ENCODE measurements around the gene UXS1. TPM values are rescaled to one million over a fixed set of nuclear protein-coding genes. Genes with fewer than 3 reads are reported as not detected.
A peak's percentile ranks its signal among the peaks of the same experiment; 100 is the strongest.

The UXS1 gene
- polyA plus RNA-seq, 3 donors from 2014 or later, result 41.9 to 62.3 (median 47.5) TPM

DNA sequence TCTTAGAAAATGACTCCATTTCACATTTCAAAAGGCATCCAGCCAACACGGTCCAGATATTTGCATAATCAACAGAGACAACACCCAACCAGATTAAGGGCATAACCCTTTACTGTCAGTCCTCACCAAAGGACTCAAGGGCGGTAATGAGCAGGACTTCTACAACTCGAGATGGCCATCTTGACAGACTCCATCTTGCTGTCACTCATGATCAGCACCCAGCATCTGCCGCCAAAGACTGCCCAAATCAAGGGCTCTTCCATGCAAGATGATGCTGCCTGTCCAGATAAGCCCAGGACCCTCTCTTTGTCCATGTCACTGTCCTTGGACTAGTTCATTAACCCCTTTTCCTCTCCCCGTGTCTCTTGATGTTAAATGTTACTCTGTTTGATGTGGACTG lies 77.9 kb downstream of the UXS1 start:
- Mint-ChIP-seq H3K27ac (no peak overlapping the region), H3K9me3 (no peaks in the 10 kb centered on the region), H3K27me3 (ENCODE audit: low read depth in 3 of 3) (no peaks in the 10 kb centered on the region), H3K36me3 (peaks cover 4 to 12% (median 5%) of the 10 kb centered on the region in 3 donors), H3K4me1 (peaks cover 9 to 27% of the 10 kb centered on the region in 2 donors), H3K4me3 (no peak overlapping the region)
- no peak for DNase-seq

DNA sequence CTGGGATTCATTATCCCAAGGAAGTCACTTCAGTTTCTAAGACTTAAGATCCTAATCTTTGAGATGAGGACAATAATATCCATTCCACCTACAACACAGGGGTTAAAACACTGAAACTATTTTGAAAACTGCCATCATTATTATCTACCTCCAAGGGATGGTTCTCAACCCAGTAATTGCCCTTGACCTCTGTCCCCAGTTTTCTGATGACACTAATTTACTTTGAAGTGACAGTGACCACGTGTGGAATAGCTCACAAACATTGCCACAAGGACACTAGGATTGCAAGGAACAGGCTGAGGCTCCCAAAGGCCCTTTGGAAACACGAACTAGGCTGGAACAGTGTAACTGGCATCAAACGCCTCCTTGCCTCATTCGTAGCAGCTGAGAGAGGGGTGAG lies 78.4 kb downstream of the UXS1 start:
- Mint-ChIP-seq H3K4me3 (no peak overlapping the region), H3K36me3 (peaks cover 4 to 18% (median 11%) of the 10 kb centered on the region in 3 donors), H3K27me3 (ENCODE audit: low read depth in 3 of 3) (no peaks in the 10 kb centered on the region), H3K4me1 (peaks cover 6 to 22% of the 10 kb centered on the region in 2 donors), H3K27ac (peak overlapping the region in 2 of 6 donors; percentile 18 to 53), H3K9me3 (no peaks in the 10 kb centered on the region)
- no peak for DNase-seq

DNA sequence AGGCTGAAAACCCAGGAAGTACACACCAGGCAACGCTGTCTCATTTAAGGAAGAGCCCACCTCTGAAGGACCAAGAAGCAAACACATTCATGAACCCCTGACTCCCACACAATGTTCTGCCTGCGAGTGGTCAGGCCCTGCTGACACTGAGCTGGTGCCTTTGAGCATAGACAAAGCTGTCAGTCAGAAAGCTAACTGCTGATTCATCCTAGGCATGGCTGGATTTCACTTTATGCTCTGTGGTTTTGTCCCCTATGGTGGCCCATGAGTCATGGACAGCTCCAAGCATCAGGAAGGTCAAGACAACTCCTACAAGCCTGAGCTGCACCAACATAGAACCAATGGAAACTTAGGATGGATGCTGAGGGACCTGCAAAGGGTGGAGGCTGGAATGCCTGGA lies 78.9 kb downstream of the UXS1 start:
- no peak overlapping the region for H3K4me3 Mint-ChIP-seq
- no peak overlapping the region for H3K27ac Mint-ChIP-seq
- H3K9me3 Mint-ChIP-seq, result no peaks in the 10 kb centered on the region
- H3K4me1 Mint-ChIP-seq, result peaks cover 4 to 18% of the 10 kb centered on the region in 2 donors
- DNase-seq, result no peak
- H3K36me3 Mint-ChIP-seq, result peaks cover 4 to 20% (median 12%) of the 10 kb centered on the region in 3 donors
- H3K27me3 Mint-ChIP-seq (ENCODE audit: low read depth in 3 of 3), result no peaks in the 10 kb centered on the region

DNA sequence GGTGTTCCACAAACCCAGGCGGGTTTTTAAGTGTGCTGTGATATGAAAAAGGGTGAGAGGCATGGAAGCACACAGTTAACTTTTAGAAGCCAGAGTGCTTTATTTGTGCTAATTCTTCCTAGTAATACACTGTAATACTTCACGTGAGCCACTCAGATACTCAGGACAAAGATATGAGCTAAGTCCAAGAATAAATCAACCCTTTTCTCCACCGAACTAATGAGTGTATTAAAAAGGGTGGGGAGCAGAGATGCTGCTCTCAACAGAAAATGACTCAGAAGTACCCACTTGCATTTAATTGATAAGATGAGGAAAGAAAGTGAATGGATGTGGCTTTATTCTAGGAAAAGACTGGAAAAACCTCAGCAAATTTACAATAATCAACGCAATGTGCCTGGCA lies 79.9 kb downstream of the UXS1 start:
- H3K36me3 Mint-ChIP-seq, result peaks cover 4 to 23% (median 12%) of the 10 kb centered on the region in 3 donors
- DNase-seq, result no peak
- no peak overlapping the region for H3K27ac Mint-ChIP-seq
- no peaks in the 10 kb centered on the region for H3K9me3 Mint-ChIP-seq
- no peak overlapping the region for H3K4me3 Mint-ChIP-seq
- no peaks in the 10 kb centered on the region for H3K27me3 Mint-ChIP-seq (ENCODE audit: low read depth in 3 of 3)
- peaks cover 0 to 8% of the 10 kb centered on the region in 2 donors for H3K4me1 Mint-ChIP-seq

DNA sequence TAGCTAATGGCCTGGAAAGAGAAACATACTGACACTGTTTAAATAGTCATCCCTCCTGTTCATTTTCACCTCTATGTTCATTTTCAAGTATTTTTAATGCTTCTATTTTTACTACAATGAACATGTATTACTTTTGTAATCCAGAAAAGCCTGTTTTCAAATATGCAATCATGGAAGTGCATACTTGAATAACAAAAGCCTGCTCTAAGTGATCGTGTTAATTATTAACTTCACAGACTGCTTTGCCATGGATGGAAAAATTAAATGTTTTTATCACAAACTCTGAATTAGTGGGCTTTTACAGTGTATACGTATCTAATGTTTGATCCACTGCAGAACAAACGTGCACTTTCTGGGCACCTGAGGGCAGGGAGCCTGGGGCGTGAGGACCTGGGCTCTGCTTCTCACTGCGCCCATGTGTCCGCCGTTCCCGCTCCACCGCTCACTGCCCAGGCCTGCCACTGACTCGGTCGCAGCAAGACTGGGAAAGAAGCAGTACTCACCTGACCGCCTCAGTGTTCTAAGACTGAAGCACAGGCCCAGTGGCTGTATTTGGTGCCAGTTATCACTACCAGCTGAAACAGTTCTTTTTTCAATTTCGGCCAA lies 80.6 kb downstream of the UXS1 start:
- H3K27ac Mint-ChIP-seq, result no peak overlapping the region
- H3K36me3 Mint-ChIP-seq, result peaks cover 4 to 23% (median 12%) of the 10 kb centered on the region in 3 donors
- peaks cover 0 to 8% of the 10 kb centered on the region in 2 donors for H3K4me1 Mint-ChIP-seq

DNA sequence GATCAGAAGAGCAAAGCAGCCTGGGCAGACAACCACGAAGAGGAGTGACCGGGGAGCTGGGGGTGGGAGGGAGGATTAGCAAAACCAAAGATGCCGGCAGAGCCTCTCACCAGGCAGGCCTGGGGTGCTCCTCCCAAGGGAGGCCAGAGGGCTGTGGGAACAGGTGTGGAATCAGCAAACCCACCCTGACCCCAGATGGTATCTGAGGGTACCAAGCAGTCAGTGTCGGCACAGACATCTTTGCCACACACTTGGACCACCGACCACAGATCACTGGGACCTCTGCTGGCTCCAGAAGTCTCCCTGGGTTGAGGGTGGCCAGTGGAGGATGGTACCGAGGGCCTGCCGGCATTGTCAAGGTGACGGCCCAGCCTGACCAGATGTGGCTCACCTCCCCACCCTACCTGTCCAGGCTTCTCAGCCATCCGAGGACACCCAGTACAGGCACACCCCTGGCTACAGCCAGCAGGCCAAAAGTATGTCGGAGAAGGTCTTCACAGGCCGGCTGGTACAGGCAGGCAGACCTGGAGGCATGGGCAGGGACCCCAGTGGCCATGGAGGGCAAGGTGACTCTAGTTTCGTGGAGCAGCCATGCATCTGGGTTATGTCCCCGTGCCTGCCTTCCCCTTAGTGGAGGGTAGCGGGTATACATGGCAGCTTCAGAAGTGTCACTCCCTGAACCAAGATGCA lies 82.1 kb downstream of the UXS1 start:
- H3K27ac Mint-ChIP-seq, result no peak overlapping the region
- no peaks in the 10 kb centered on the region for H3K9me3 Mint-ChIP-seq
- H3K36me3 Mint-ChIP-seq, result peaks cover 4 to 23% (median 12%) of the 10 kb centered on the region in 3 donors
- peaks cover 0 to under 1% (median 0%) of the 10 kb centered on the region in 3 donors for H3K27me3 Mint-ChIP-seq (ENCODE audit: low read depth in 3 of 3)
- H3K4me3 Mint-ChIP-seq, result no peak overlapping the region
- H3K4me1 Mint-ChIP-seq, result peaks cover 0 to 8% of the 10 kb centered on the region in 2 donors
- no peak for DNase-seq

More for the DNA sequence above, 80.6 kb downstream of the UXS1 start:
- no peaks in the 10 kb centered on the region for H3K27me3 Mint-ChIP-seq (ENCODE audit: low read depth in 3 of 3)
- H3K9me3 Mint-ChIP-seq, result no peaks in the 10 kb centered on the region
- DNase-seq, result no peak
- no peak overlapping the region for H3K4me3 Mint-ChIP-seq

DNA sequence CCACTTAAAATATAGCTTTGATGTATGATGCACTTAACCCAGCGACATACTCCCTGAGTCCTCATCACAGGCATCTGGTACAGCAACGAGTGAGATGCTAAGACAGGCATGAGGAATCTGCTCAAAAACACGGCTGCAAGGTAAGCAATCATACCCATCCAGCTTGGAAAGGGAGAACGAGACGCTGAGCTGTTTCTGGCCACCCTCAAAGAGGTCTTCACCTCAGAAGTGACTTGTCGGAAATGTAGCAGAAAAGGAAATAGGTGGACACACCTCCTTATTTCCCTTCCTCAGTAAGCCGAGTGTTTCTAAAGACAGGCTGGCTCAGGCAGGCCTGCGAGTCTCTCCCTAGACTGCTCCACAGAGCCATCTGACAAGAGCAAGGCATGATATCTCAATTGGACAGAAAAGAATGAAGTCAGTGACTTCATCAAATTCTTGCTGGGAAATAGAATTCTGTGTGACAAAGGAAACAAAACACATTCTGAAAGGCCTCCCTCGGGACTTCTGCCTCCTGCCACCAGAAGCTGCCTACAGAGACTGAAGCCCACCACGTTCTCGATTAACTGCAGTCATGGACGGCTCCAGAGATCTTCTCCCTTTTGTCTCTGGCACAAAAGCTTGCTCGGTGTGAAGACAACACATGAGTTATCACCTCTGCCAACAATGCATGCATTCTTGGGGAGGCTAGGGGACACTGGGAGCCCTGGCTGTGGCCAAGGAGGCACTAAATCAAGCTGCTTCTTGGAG lies 84.3 kb downstream of the UXS1 start:
- no peak for DNase-seq
- no peak overlapping the region for H3K27ac Mint-ChIP-seq
- H3K36me3 Mint-ChIP-seq, result peaks cover 4 to 20% (median 12%) of the 10 kb centered on the region in 3 donors
- no peaks in the 10 kb centered on the region for H3K4me1 Mint-ChIP-seq
- H3K9me3 Mint-ChIP-seq, result no peaks in the 10 kb centered on the region
- peaks cover 0 to 2% (median 0%) of the 10 kb centered on the region in 3 donors for H3K27me3 Mint-ChIP-seq (ENCODE audit: low read depth in 3 of 3)
- H3K4me3 Mint-ChIP-seq, result no peak overlapping the region

DNA sequence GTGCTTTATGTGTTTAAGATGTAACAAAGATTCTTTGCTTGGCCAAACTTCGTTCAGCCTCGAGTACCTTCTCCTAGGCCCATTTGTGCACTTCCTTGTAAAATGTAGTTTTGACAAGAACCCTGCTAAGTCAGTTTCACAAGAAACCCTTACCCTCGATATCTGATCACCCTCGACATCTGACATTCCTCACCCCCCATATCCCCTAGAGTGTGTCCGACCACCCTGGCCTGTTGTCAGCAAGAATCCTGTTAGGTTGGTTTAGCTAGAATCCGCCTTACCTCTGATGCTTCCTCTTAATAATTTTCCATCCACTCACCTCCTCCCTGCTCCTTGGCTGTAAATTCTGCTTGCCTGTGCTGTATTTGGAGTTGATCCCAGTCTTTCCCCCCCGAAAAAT lies 85.3 kb downstream of the UXS1 start:
- peaks cover 2 to 5% of the 10 kb centered on the region in 2 donors for H3K4me1 Mint-ChIP-seq
- H3K9me3 Mint-ChIP-seq, result no peaks in the 10 kb centered on the region
- H3K27ac Mint-ChIP-seq, result no peak overlapping the region
- H3K4me3 Mint-ChIP-seq, result no peak overlapping the region
- H3K36me3 Mint-ChIP-seq, result peaks cover 4 to 20% (median 12%) of the 10 kb centered on the region in 3 donors
- peaks cover 0 to 2% (median 0%) of the 10 kb centered on the region in 3 donors for H3K27me3 Mint-ChIP-seq (ENCODE audit: low read depth in 3 of 3)
- no peak for DNase-seq

DNA sequence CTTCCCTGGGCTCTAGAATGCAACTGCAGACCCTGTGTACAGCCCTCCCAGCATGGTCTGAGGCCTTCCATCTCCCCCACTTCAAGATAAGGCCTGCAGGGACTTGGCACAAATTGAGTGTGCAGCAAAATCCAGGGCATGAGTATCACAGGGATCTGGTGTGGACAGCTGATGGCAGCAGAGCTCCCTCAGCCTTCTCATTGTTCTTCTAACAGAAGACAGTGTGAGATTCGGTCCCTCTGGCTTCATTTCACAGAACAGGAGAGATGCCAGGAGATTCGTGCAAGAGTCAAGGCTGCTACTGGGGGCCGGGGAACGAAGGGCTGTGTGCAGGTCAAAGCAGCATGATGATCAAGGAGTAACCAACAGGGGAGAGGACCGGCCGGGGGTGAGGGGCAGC lies 85.8 kb downstream of the UXS1 start:
- Mint-ChIP-seq H3K36me3 (peaks cover 4 to 20% (median 12%) of the 10 kb centered on the region in 3 donors), H3K27me3 (ENCODE audit: low read depth in 3 of 3) (peaks cover 0 to 2% (median 0%) of the 10 kb centered on the region in 3 donors), H3K4me3 (no peak overlapping the region), H3K4me1 (peaks cover 2 to 5% of the 10 kb centered on the region in 2 donors), H3K27ac (no peak overlapping the region), H3K9me3 (no peaks in the 10 kb centered on the region)
- no peak for DNase-seq

DNA sequence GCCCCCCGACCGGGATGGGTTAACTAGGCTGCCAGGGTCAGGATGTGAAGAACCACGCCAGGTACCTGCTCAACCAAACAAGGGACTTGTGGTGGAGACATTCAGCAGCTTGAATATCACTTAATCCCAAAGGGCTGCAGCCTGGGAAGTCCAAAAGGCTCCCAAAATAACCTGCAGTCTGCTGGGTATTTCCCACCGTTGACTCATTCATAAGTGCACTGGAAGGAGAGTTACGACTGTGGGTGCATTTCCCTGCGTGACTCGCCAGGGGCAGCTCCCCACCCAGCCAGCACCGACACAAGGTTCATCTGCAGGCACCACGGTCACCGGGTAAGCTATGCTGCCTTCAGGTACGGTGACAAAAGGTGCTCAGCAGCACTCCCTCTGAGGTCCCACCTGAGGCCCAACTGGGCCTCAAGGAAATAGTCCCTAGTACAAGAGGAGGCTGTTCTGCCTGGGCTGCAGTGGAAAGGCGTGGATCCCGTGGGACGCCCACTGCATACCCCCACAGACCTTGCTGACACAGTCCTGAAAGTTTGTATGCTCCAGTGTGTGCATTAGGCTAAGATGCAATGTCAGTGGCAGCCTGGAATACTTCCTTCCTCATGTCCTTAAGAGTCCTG lies 86.5 kb downstream of the UXS1 start:
- Mint-ChIP-seq H3K4me1 (peaks cover 2 to 5% of the 10 kb centered on the region in 2 donors), H3K27ac (no peak overlapping the region)

DNA sequence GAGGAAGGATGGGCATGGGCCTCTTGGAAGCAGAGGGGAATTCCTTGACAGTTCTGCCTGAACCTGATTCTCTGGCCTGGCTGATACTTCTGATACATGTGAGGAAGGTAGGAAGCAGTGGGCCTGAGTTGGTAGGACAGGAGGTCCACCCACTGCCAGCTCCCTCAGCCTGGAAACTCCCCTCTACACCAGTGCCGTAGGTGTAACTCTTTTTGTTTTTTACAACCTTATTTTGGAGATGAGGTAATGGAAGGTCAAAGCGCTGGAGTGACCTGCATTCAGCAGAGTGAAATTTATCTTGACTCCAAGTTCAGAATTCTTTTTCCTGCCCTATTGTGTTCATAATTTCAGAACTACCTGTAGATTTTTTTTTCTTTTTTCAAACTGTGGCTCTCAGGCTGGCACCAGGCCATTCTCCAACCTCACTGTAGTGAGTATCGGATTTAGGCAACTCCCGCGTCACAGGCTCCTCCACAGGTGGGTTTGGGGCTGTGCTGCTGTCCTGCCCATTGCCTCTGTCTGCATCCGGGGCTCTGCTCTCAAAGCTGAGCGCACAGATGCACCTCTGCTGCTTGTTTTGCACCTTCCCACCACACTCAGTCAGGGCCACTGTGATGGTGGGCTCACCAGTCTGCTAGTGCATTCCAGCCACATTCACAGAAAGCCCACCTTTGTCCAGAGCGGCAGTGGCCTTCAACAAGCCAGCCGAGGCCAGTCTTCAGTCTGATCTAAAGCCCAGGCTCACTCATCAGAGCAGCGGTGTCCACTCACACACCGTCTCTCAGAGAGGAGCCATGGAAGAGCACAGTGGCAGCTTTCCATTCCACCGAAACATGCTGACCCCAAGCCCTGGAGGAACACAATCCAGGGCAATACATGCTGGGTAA lies 87.2 kb downstream of the UXS1 start:
- peaks cover 2 to 5% of the 10 kb centered on the region in 2 donors for H3K4me1 Mint-ChIP-seq
- peaks cover 4 to 16% (median 12%) of the 10 kb centered on the region in 3 donors for H3K36me3 Mint-ChIP-seq
- H3K27ac Mint-ChIP-seq, result peak overlapping the region in 3 of 6 donors; percentile 19 to 67 (median 20)
- DNase-seq, result no peak
- no peak overlapping the region for H3K4me3 Mint-ChIP-seq
- H3K9me3 Mint-ChIP-seq, result no peaks in the 10 kb centered on the region
- H3K27me3 Mint-ChIP-seq (ENCODE audit: low read depth in 3 of 3), result peaks cover 0 to 2% (median 0%) of the 10 kb centered on the region in 3 donors

More for the DNA sequence above, 86.5 kb downstream of the UXS1 start:
- H3K9me3 Mint-ChIP-seq, result no peaks in the 10 kb centered on the region
- peaks cover 4 to 18% (median 12%) of the 10 kb centered on the region in 3 donors for H3K36me3 Mint-ChIP-seq
- peaks cover 0 to 2% (median 0%) of the 10 kb centered on the region in 3 donors for H3K27me3 Mint-ChIP-seq (ENCODE audit: low read depth in 3 of 3)
- no peak overlapping the region for H3K4me3 Mint-ChIP-seq
- no peak for DNase-seq

DNA sequence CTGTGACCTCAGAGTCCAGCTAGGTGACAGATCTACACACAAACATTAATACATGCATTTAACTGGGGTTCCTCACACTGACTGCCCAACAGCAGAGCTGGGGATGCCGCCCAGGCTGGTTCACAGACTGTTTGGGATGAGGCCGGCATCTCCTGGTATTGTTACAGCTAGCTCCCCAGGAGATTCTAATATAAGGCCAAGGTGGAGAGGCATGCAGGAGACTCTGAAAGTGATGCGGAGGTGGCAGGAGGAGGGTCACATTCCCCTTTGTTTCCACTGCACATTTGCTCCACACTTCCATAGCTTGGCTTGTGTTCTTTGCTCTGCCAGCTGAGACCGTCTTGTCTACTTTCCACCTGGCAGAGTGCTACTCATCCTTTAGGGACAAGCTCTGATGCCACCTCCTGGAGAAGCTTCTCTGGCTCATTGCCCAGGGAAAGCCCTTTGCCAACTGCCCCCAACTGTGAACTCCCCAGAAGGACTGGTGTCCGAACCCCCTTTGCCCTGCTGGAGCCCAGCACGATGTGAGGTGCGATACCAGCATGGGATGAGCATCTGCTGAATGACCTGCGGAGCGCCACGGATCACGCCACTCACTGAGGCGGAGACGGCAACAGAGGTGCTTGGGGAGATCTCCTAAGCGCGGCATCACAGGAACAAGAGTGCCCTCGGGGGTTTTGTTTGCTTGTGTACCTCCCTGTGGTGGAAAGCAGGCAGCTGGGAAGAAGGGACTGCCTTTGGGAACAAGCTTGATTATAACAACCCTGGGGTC lies 88.8 kb downstream of the UXS1 start:
- no peak for DNase-seq
- peaks cover 0 to 2% (median 0%) of the 10 kb centered on the region in 3 donors for H3K27me3 Mint-ChIP-seq (ENCODE audit: low read depth in 3 of 3)
- no peak overlapping the region for H3K27ac Mint-ChIP-seq
- H3K9me3 Mint-ChIP-seq, result no peaks in the 10 kb centered on the region
- peaks cover 2 to 5% of the 10 kb centered on the region in 2 donors for H3K4me1 Mint-ChIP-seq
- H3K4me3 Mint-ChIP-seq, result no peak overlapping the region
- peaks cover 0 to 10% (median 7%) of the 10 kb centered on the region in 3 donors for H3K36me3 Mint-ChIP-seq
